AML-193 (cell line): ENCODE data around the gene GINM1.
A peak's percentile ranks its signal among the peaks of the same experiment; 100 is the strongest.

Source experiments
- DNase-seq, 2 experiments: peaks; one replicate each; lab custom pipeline; 2025; lab: John Stamatoyannopoulos, UW

The GINM1 gene, protein sequence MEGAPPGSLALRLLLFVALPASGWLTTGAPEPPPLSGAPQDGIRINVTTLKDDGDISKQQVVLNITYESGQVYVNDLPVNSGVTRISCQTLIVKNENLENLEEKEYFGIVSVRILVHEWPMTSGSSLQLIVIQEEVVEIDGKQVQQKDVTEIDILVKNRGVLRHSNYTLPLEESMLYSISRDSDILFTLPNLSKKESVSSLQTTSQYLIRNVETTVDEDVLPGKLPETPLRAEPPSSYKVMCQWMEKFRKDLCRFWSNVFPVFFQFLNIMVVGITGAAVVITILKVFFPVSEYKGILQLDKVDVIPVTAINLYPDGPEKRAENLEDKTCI

DNA sequence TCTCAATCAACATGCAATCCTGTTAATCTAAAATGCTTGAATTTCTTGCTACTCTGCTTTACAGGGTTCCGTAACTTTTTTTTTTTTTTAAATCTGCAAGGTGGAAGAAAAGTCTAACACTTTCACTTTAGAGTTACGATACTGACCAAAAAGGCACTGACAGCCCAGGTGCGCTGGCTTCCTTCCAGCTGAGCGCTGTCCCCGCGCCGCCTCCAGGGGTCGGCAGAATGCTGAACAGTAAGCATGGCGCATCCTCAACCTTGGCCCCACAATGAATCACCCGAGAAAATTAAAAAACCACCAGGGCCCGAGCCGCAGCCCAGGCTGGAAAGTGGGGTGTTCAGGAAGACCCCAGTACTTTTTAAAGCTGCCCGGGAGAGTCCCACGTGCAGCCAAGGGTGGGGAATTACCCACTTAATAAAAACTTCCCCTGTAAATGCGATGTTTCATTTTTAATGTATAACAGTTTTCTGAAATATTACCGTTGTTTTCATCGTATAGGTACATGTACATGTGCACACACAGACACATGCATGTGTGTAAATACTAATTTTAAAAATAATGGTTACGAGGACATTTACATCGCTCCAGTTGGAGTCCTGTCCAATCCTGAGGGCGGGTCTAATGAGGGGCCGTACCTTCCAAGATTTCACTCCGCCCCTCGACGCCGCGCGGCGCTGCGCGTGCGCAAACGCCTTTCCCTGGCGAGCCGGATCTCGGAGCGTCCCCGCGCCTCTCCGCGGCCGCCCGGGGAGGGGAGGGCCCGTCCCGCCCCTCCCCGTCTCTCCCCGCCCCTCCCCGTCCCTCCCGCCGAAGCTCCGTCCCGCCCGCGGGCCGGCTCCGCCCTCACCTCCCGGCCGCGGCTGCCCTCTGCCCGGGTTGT, at the start of gene GINM1:
Gene GINM1 (plus strand): TSS at position 849 of the 883 bp plus-strand sequence. CDS start 40 bp downstream, outside the sequence.
- peak; percentile 93 to 96 for DNase-seq

GRCh38 chr6:149529650-149530049, 36.5 kb upstream of the GINM1 start:
- DNase-seq: no peak

DNA sequence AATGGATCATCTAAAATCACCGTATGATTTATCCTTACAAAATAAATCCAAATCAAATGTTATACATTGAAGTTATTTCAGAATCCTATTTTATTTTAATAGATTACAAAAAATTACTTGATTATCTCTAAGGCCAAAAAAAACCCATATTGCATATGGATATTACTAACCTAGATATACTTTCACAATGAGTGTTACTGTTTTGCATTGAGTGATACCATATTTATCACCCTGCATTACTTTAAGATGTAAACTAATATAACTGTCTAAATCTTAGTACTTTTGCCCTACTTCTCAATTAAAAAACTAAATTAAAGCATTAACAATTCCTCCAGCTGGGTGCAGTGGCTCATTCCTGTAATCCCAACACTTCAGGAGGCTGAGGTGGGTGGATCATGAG, 31.4 kb upstream of the GINM1 start:
- no peak for DNase-seq

DNA sequence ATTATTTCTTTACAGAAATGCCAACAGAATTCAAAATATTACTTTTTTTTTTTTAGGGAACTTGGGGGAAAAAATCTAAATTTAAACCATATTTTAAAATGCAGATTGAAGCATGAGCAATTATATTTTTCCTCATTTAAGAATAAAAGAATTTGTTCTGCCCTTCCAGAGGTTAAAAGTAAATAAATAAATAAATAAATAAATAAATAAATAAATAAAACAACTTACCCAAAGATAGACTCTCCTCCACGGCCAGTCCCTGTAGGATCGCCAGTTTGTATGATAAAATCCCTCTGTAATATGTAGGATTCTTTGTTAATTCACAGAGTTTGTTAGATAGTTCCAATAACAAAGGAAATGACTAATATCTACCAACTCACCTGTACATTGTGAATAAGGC, 25.0 kb upstream of the GINM1 start:
- DNase-seq: no peak

- no peak for DNase-seq
Measured at GRCh38 chr6:149544646-149545257, 21.4 kb upstream of the GINM1 start.

- peak; percentile 74 to 89 for DNase-seq
Measured at GRCh38 chr6:149545258-149545753, 20.9 kb upstream of the GINM1 start.

DNA sequence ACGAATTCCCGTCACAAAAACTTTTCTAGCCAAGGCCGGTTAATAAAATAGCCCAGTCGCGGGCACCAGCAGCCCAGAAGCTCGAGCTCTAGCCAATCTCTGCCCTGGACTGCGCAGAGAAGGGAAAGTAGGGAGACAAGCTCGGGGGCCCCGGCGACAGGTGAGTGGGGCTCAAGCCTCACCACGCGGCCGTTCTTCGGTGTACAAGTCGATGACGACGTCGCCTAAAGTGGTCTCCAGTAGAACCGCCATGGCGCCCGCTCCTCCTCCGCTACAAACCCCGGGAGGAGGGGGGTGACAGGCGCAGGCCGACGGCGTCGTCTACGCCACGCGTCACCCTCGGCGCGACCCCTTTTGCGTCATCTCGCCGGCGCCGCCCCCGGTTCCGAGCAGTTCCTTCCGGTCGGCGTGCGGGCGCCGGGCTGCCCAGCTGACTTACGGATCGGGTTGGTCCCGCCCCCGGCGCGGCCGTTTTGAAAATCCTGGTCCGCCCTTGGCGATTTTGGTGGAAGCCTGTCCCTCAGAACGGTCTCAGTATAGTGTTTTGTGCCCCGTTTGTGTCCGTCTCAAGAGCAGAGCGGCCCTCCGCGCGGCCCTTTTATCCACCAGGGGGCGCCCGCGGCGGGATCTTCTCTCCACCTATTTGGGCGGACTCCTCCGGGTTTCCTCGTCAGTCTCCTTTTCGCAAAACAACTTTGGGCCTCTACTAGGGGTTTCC, 20.3 kb upstream of the GINM1 start, which contains the start of gene PPIL4:
Gene PPIL4 (minus strand): TSS at position 290 of the 718 bp plus-strand sequence. CDS start 38 bp downstream, at position 252.
- DNase-seq: peak; percentile 91 to 95

GRCh38 chr6:149551920-149552319, 14.3 kb upstream of the GINM1 start:
- DNase-seq: no peak

DNA sequence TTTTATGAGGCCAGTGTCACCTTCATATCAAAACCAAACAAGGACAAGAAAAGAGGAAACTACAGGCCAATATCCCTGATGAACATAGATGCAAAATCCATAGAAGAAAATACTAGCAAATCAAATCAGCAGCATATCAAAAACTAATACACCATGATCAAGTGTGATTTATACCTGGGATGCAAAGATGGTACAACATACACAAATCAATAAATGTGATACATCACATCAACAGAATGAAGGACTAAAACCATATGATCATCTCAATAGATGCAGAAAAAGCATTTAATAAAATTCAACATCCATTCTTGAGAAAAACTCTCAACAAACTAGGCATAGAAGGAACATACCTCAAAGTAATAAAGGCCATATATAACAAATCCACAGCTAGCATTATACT, 8.1 kb upstream of the GINM1 start:
- no peak for DNase-seq

- no peak for DNase-seq
Measured at GRCh38 chr6:149559389-149559788, 6.8 kb upstream of the GINM1 start.

GRCh38 chr6:149560736-149561135, 5.4 kb upstream of the GINM1 start:
- peak; percentile 27 to 42 for DNase-seq

- DNase-seq: no peak
Measured at GRCh38 chr6:149563203-149563927, 2.8 kb upstream of the GINM1 start.

DNA sequence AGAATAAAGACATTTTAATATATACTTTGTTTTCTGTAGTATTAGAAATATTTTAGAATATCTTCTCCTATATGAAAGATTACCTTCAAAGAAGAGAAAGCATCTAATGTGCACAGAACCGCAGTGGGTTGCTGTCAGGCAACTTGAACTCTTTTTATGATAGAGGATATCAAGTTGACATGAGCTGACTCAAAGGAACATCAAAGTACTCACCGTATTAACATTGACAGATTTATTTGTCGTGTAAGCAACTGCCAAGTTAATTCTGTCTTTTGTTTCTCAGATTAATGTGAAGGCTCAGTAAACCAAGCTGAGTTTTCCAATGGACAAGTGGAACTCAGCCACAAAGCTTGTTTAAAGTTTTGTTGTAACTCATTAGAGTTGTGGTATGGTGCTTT, 2.2 kb upstream of the GINM1 start:
- no peak for DNase-seq

GRCh38 chr6:149566410-149567193, 427 bp downstream of the GINM1 start:
- DNase-seq: peak in 1 of 2 experiments; percentile 24

GRCh38 chr6:149567194-149567586, 1.0 kb downstream of the GINM1 start:
- DNase-seq: no peak

DNA sequence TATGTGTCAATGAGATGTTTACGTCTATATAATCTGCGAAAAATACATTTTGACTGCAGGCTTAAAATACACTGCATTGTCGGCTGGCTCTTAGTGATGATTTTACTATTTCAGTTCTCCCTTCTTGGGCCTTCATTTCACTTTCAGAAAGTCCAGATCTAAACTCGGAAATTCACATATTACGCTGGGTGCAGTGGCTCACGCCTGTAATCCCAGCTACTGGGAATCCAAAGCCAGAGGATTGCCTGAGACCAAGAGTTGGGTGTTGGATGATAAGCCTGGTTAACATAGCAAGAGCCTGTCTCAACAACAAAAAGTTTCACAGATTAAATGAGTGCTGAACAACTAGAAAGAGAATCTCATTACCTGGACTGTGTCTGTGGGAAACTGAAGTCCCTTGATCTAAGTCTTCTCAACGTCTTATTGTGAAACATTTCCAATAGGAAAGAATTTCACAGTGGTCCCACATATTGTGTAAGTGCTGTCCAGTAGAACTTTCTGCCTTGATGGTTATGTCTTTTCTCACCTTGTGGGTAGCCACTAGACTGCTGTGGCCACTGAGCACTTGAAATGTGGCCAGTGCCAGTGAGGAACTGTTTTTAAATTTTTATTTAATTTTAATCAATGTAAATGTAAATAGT, 1.9 kb downstream of the GINM1 start:
- DNase-seq: no peak

GRCh38 chr6:149580880-149581279, 14.7 kb downstream of the GINM1 start:
- no peak for DNase-seq

DNA sequence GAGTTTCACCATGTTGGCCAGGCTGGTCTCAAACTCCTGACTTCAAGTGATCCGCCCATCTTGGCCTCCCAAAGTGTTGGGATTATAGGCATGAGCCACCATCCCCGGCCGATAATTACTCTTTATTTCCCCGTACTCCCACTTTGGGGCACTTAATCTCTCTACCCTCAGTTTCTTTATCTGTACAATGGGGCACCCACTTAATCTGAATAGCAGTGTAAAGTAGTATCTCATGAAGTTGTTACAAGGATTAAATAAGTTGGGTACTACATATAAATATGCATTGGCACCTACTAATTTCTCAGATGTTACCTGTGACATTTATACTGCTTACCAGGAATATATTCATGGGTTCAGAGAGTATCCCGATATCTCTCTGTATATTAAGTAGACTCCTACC, 15.2 kb downstream of the GINM1 start:
- DNase-seq: no peak

DNA sequence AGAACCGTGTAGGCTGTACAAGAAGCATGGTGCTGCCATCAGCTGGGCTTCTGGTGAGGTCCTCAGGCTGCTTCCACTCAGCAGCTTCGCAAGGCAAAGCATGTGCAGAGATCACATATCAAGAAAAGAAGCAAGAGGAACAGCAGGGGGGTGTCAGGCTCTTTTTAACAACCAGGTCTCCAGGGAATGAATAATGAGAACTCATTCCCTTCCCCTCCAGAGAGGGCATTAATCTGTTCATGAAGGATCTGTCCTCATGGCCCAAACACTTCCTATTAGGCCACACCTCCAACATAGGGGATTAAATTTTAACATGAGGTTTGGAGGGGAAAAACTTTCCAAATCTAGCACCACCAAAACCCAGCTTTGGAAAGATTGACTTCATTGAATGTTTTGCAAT, 20.0 kb downstream of the GINM1 start:
- no peak for DNase-seq

- DNase-seq: no peak
Measured at GRCh38 chr6:149592983-149593382, 26.8 kb downstream of the GINM1 start.
